Upper lobe of left lung (tissue), 6 donors: ENCODE data around the gene CEACAM8. TPM values are rescaled to one million over a fixed set of nuclear protein-coding genes. Genes with fewer than 3 reads are reported as not detected.

Experiments used
- ATAC-seq, 2 donors: fragments of 200-7000 bp; cut with Tn5 transposase; one replicate each; pipeline ENCODE4 v1.9.1; 2022; ENCODE audit warnings: mild to moderate bottlenecking in 2 of 2, moderate library complexity in 2 of 2; ENCODE audit not compliant: low FRiP score in 2 of 2
- DNase-seq, 2 donors: peaks; one replicate each; pipeline ENCODE4 v3.0.0-alpha.2; 2019 to 2020
- H3K27ac ChIP-seq, 4 donors: fragments of 200-600 bp; sonication (generic); one replicate each; pipeline ENCODE4 v1.5.1; 2016 to 2019
- H3K27me3 ChIP-seq, 4 donors: fragments of 200-600 bp; sonication (generic); one replicate each; pipeline ENCODE4 v1.5.1; 2017 to 2019
- H3K36me3 ChIP-seq, 4 donors: fragments of 200-600 bp; sonication (generic); one replicate each; pipeline ENCODE4 v1.5.1; 2016 to 2019
- H3K4me1 ChIP-seq, 4 donors: fragments of 200-600 bp; sonication (generic); one replicate each; pipeline ENCODE4 v1.5.1; 2018 to 2019
- H3K4me3 ChIP-seq, 4 donors: fragments of 200-600 bp; sonication (generic); one replicate each; pipeline ENCODE4 v1.5.1; 2017 to 2019; ENCODE audit warnings: mild to moderate bottlenecking in 2 of 4, moderate library complexity in 1 of 4
- H3K9me3 ChIP-seq, 4 donors: fragments of 200-600 bp; sonication (generic); one replicate each; pipeline ENCODE4 v1.5.1; 2018 to 2019
- EP300 ChIP-seq, 4 donors: sonication (generic); formaldehyde crosslinking; IDR thresholded peaks; one replicate each; pipeline ENCODE4 v1.5.1; 2017; ENCODE audit warnings: antibody characterized with exemption in 4 of 4, control low read depth in 2 of 4
- POLR2A ChIP-seq, 4 donors: fragments of 450-650 bp; IDR thresholded peaks; one replicate each; pipeline ENCODE4 v1.5.1; 2016 to 2017; ENCODE audit warnings: antibody characterized with exemption in 4 of 4, mild to moderate bottlenecking in 2 of 4
- POLR2AphosphoS5 ChIP-seq, 2 donors: sonication (generic); formaldehyde crosslinking; IDR thresholded peaks; one replicate each; pipeline ENCODE4 v1.5.1; 2017; ENCODE audit warnings: antibody characterized with exemption in 2 of 2
- WGBS, 2 donors: methylation state at CpG; one replicate each; pipeline ENCODE4 v1.1.5; 2017 to 2018; 5-methylcytosine and 5-hydroxymethylcytosine counted together
- total RNA-seq, 6 donors: library from RNA; depleted of rRNA in 4 of 6; stranded (reverse); fragments of >200 nt in 4 of 6; gene quantifications; one replicate each; pipeline versions ENCODE4 v1.1.0 to v1.2.1, GENCODE V29; 2016 to 2021
- TF ChIP-seq, protein P1 (sequence below), 6 experiments: fragments of 450-650 bp in 4 of 6; fragments of 200-600 bp in 2 of 6; sonication (generic) in 2 of 6; IDR thresholded peaks; one replicate each; pipeline ENCODE4 v1.5.1; 2016 to 2019; ENCODE audit warnings: antibody characterized with exemption in 6 of 6
- donor health status: DM: no; HTN: no; CAD: no; lungs with moderate emphysema.
- donor health status: DM: no; HTN: yes; CAD: no; lungs with severe emphysema.

CEACAM8 gene
- total RNA-seq, 6 donors from 2014 or later: 0.67 to 1.1 (median 0.75) TPM; not detected in 2

- Histone ChIP-seq H3K4me1 (no peaks in the 10 kb centered on the region), H3K4me3 (no peak overlapping the region), H3K36me3 (no peaks in the 10 kb centered on the region), H3K27ac (no peak overlapping the region), H3K9me3 (no peaks in the 10 kb centered on the region), H3K27me3 (no peaks in the 10 kb centered on the region)
- ATAC-seq (no peak), DNase-seq (no peak)
- no peak for TF ChIP-seq POLR2A (IDR thresholded peaks at IDR 0.05)
- no peak for TF ChIP-seq EP300 (IDR thresholded peaks at IDR 0.05)
- TF ChIP-seq, protein P1, sequence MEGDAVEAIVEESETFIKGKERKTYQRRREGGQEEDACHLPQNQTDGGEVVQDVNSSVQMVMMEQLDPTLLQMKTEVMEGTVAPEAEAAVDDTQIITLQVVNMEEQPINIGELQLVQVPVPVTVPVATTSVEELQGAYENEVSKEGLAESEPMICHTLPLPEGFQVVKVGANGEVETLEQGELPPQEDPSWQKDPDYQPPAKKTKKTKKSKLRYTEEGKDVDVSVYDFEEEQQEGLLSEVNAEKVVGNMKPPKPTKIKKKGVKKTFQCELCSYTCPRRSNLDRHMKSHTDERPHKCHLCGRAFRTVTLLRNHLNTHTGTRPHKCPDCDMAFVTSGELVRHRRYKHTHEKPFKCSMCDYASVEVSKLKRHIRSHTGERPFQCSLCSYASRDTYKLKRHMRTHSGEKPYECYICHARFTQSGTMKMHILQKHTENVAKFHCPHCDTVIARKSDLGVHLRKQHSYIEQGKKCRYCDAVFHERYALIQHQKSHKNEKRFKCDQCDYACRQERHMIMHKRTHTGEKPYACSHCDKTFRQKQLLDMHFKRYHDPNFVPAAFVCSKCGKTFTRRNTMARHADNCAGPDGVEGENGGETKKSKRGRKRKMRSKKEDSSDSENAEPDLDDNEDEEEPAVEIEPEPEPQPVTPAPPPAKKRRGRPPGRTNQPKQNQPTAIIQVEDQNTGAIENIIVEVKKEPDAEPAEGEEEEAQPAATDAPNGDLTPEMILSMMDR (IDR thresholded peaks at IDR 0.05): no peak
- TF ChIP-seq POLR2AphosphoS5 (IDR thresholded peaks at IDR 0.05): no peak
- 90 to 91% methylated on average over 4 of the region's 4 CpGs for WGBS, 2 donors
Observed at GRCh38 chr19:42546831-42547500, 47.8 kb downstream of the CEACAM8 start.

GRCh38 chr19:42544146-42544545 is 50.6 kb downstream of the CEACAM8 start:
- no peak for TF ChIP-seq EP300 (IDR thresholded peaks at IDR 0.05)
- TF ChIP-seq POLR2A (IDR thresholded peaks at IDR 0.05): no peak
- TF ChIP-seq, protein P1 (IDR thresholded peaks at IDR 0.05): no peak
- no peak for TF ChIP-seq POLR2AphosphoS5 (IDR thresholded peaks at IDR 0.05)
- DNase-seq (no peak), ATAC-seq (no peak)
- no peak overlapping the region for H3K27ac ChIP-seq
- no peaks in the 10 kb centered on the region for H3K4me1 ChIP-seq
- no peaks in the 10 kb centered on the region for H3K36me3 ChIP-seq
- no peak overlapping the region for H3K4me3 ChIP-seq
- WGBS, 2 donors: 77% methylated on average over 4 of the region's 4 CpGs
- H3K9me3 ChIP-seq: no peaks in the 10 kb centered on the region
- H3K27me3 ChIP-seq: no peaks in the 10 kb centered on the region

- TF ChIP-seq EP300 (IDR thresholded peaks at IDR 0.05): no peak
- TF ChIP-seq, protein P1 (IDR thresholded peaks at IDR 0.05): no peak
- no peak for TF ChIP-seq POLR2A (IDR thresholded peaks at IDR 0.05)
- H3K9me3 ChIP-seq: no peaks in the 10 kb centered on the region
- no peak for DNase-seq
- no peak for ATAC-seq
- H3K4me3 ChIP-seq: no peak overlapping the region
- 60 to 95% methylated on average over 1 to 2 of the region's 2 CpGs for WGBS, 2 donors
- H3K27ac ChIP-seq: no peak overlapping the region
- H3K4me1 ChIP-seq: no peaks in the 10 kb centered on the region
- no peaks in the 10 kb centered on the region for H3K36me3 ChIP-seq
- no peaks in the 10 kb centered on the region for H3K27me3 ChIP-seq
Observed at GRCh38 chr19:42542791-42543190, 51.9 kb downstream of the CEACAM8 start.

DNA sequence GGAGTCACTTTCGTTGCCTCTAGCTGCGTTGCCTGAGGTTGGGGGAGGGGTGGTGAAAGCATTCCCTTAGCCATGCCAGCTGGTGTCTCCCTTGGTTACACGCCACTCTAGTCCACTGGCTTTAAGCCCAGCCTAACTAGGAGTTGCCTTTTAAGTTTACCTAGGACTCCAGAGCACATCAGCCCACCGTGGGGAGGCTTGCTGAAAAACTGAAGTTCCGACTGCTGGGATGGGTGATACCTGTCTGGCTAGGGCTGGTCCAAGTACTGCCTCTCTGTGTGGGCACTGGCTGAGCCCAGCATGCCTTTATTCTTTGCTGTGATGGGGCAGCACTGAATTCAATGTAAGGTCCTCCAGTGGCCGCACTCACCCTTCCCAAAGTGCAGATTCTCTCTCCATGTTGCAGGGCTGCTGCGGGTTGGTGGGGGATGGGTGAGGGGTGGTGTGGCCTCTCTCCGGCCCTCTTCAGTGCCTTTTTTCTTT is 54.6 kb downstream of the CEACAM8 start:
- no peak for DNase-seq

More for the DNA sequence above, 54.6 kb downstream of the CEACAM8 start:
- H3K36me3 ChIP-seq: no peaks in the 10 kb centered on the region
- H3K4me3 ChIP-seq: no peak overlapping the region
- no peak for ATAC-seq
- no peaks in the 10 kb centered on the region for H3K27me3 ChIP-seq
- H3K27ac ChIP-seq: no peak overlapping the region
- H3K4me1 ChIP-seq: no peaks in the 10 kb centered on the region
- TF ChIP-seq POLR2AphosphoS5 (IDR thresholded peaks at IDR 0.05) (no peak), EP300 (IDR thresholded peaks at IDR 0.05) (no peak), POLR2A (IDR thresholded peaks at IDR 0.05) (no peak)
- TF ChIP-seq, protein P1 (IDR thresholded peaks at IDR 0.05): no peak
- WGBS, 2 donors: 52 to 59% methylated on average over 8 of the region's 8 CpGs
- H3K9me3 ChIP-seq: no peaks in the 10 kb centered on the region
